A673 (cell line): Measurements from ENCODE around the gene IL23R. TPM values are rescaled to one million over a fixed set of nuclear protein-coding genes. Genes with fewer than 3 reads are reported as not detected.

Source experiments
- BruUV-seq: library from RNA; stranded (reverse); fragments of 400-500 nt; replicated peaks from 2 replicates; lab custom pipeline; 2021; lab: Mats Ljungman, UMichigan
- CTCF ChIA-PET: fragments of 300-600 bp; sonication (Branson Sonifier 250); formaldehyde crosslinking; loops from one replicate; lab custom pipeline; 2022; ENCODE audit warnings: antibody characterized with exemption; lab: Charles Lee
- POLR2A ChIA-PET: fragments of 300-600 bp; sonication (Branson Sonifier 250); formaldehyde crosslinking; loops from one replicate; lab custom pipeline; 2022; ENCODE audit warnings: antibody characterized with exemption; ENCODE audit not compliant: low non-redundant PET; lab: Charles Lee
- DNase-seq: peaks from one replicate; pipeline ENCODE4 v3.0.0-alpha.2; 2015; ENCODE audit warnings: low spot score
- H3K27ac ChIP-seq: fragments of 200-600 bp; sonication (generic); 2 replicates; pipeline ENCODE4 v1.5.1; 2016; ENCODE audit warnings: mixed run types, low read depth, mild to moderate bottlenecking, mixed read lengths, antibody characterized with exemption, low read length; ENCODE audit not compliant: poor library complexity, severe bottlenecking
- H3K27me3 ChIP-seq: fragments of 200-600 bp; sonication (generic); replicated peaks from 2 replicates; pipeline ENCODE4 v1.6.1; 2017; ENCODE audit warnings: mixed run types, low read depth, mild to moderate bottlenecking, mixed read lengths, antibody characterized with exemption, low read length; ENCODE audit not compliant: insufficient read depth, poor library complexity
- H3K36me3 ChIP-seq: fragments of 200-600 bp; sonication (generic); 2 replicates; pipeline ENCODE4 v1.6.1; 2016; ENCODE audit warnings: mixed run types, mild to moderate bottlenecking, mixed read lengths, antibody characterized with exemption, low read length; ENCODE audit not compliant: insufficient read depth, poor library complexity, severe bottlenecking
- H3K4me1 ChIP-seq: fragments of 200-600 bp; sonication (generic); 2 replicates; pipeline ENCODE4 v1.6.1; 2017; ENCODE audit warnings: mixed run types, mild to moderate bottlenecking, mixed read lengths, antibody characterized with exemption, low read length; ENCODE audit not compliant: insufficient read depth, poor library complexity, severe bottlenecking
- H3K4me3 ChIP-seq: fragments of 200-600 bp; sonication (generic); 2 replicates; pipeline ENCODE4 v1.5.1; 2016; ENCODE audit warnings: low read depth, mixed run types, mild to moderate bottlenecking, mixed read lengths, low read length; ENCODE audit not compliant: poor library complexity, severe bottlenecking
- H3K9me3 ChIP-seq: fragments of 200-600 bp; sonication (generic); 2 replicates; pipeline ENCODE4 v1.6.1; 2016; ENCODE audit warnings: mixed run types, low read depth, mild to moderate bottlenecking, mixed read lengths, antibody characterized with exemption, low read length; ENCODE audit not compliant: poor library complexity, severe bottlenecking
- CTCF ChIP-seq: fragments of 300-800, 200-600 bp; sonication (generic); conservative IDR thresholded peaks from 2 replicates; pipeline ENCODE4 v1.5.1; 2017; ENCODE audit warnings: low read depth, mild to moderate bottlenecking, antibody characterized with exemption, low read length, moderate library complexity, mixed read lengths
- EZH2 ChIP-seq: fragments of 200-600 bp; sonication (generic); IDR thresholded peaks from 2 replicates; pipeline ENCODE4 v1.6.1; 2017; ENCODE audit warnings: borderline replicate concordance, low read depth, mild to moderate bottlenecking, mixed read lengths, antibody characterized with exemption, low read length; ENCODE audit not compliant: poor library complexity, severe bottlenecking
- intact Hi-C: fragments of 100-400 bp; cut with micrococcal nuclease; formaldehyde crosslinking; loops from one replicate; pipeline ENCODE4 v1.10.0; 2022; ENCODE audit not compliant: unreplicated experiment
- total RNA-seq: library from RNA; stranded (reverse); gene quantifications from 2 replicates; pipeline ENCODE4 v1.2.3, GENCODE V29; 2021

IL23R gene
- total RNA-seq, 1 experiment from 2014 or later = not detected

GRCh38 chr1:67270541-67270940 is 104.3 kb downstream of the IL23R start:
- ChIA-PET POLR2A (no interaction called here), CTCF (no interaction called here)
- intact Hi-C loops = no loop called here
- Histone ChIP-seq H3K27ac (no peak overlapping the region), H3K9me3 (no peaks in the 10 kb centered on the region), H3K36me3 (no peaks in the 10 kb centered on the region), H3K27me3 (no peaks in the 10 kb centered on the region), H3K4me1 (no peaks in the 10 kb centered on the region), H3K4me3 (no peak overlapping the region)
- no peak for TF ChIP-seq EZH2
- no peak for TF ChIP-seq CTCF
- BruUV-seq = no TSS peak
- DNase-seq = no peak

- ChIA-PET CTCF (no interaction called here), POLR2A (no interaction called here)
- H3K4me3 ChIP-seq = no peak overlapping the region
- H3K36me3 ChIP-seq = no peaks in the 10 kb centered on the region
- TF ChIP-seq CTCF (no peak), EZH2 (no peak)
- no peaks in the 10 kb centered on the region for H3K9me3 ChIP-seq
- DNase-seq = no peak
- no peak overlapping the region for H3K27ac ChIP-seq
- no peaks in the 10 kb centered on the region for H3K4me1 ChIP-seq
- intact Hi-C loops = no loop called here
- BruUV-seq = no TSS peak
- H3K27me3 ChIP-seq = no peaks in the 10 kb centered on the region
These were observed 107.3 kb downstream of the IL23R start for GRCh38 chr1:67273591-67273990.

GRCh38 chr1:67274623-67275325 is 108.5 kb downstream of the IL23R start:
- CTCF ChIA-PET = no interaction called here
- DNase-seq = no peak
- Histone ChIP-seq H3K27me3 (no peaks in the 10 kb centered on the region), H3K27ac (no peak overlapping the region), H3K4me3 (no peak overlapping the region), H3K36me3 (no peaks in the 10 kb centered on the region), H3K4me1 (no peaks in the 10 kb centered on the region), H3K9me3 (no peaks in the 10 kb centered on the region)
- intact Hi-C loops = no loop called here
- TF ChIP-seq CTCF = no peak
- TF ChIP-seq EZH2 = no peak
- POLR2A ChIA-PET = no interaction called here
- BruUV-seq = no TSS peak
